Keratinocyte (primary cell): ENCODE data around the gene FBN2.

Source experiments
- CTCF ChIP-seq, 3 experiments: IDR thresholded peaks in 1 of 3; conservative IDR thresholded peaks in 1 of 3; optimal IDR thresholded peaks in 1 of 3; 2 replicates in 2 of 3; 3 replicates in 1 of 3; pipeline versions ENCODE3 to v1.5.1; 2011; ENCODE audit warnings: low read length in 3 of 3, mild to moderate bottlenecking in 3 of 3, moderate library complexity in 2 of 3, control low read depth in 1 of 3, inconsistent platforms in 1 of 3; ENCODE audit not compliant: insufficient read depth in 2 of 3; ENCODE audit errors: extremely low read depth in 1 of 3
- EZH2 ChIP-seq: IDR thresholded peaks from one replicate; pipeline ENCODE4 v1.6.1; 2012; ENCODE audit warnings: inconsistent platforms, mild to moderate bottlenecking, low read length, moderate library complexity

DNA sequence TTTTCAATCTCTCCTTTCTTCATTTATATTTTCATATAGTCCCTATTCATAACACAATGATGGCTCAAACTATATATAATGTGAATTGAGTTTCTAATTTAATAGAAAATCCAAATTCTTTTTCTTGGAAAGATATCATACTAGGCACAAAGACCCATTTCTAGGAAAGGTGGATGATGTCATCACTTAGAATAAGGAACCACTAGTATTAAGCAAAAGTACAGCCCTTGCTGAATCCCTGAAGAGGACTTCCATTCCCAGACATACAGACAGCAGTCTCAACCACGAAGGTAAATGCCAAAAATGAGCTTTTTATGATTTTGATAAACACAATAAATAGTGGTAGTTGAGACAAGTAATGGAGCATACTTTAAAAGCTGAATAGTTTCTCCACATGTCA is 210.0 kb downstream of the FBN2 start:
- TF ChIP-seq CTCF (optimal IDR thresholded peaks at IDR 0.05 in 1 of 3, IDR thresholded peaks at IDR 0.05 in 1 of 3, conservative IDR thresholded peaks at IDR 0.05 in 1 of 3; ENCODE audit: extremely low read depth in 1 of 3, insufficient read depth in 2 of 3, low read length in 3 of 3) (no peak), EZH2 (no peak)
